GM12878 (cell line): Measurements from ENCODE around the gene PIK3R3. TPM values are rescaled to one million over a fixed set of nuclear protein-coding genes. Genes with fewer than 3 reads are reported as not detected.
A peak's percentile ranks its signal among the peaks of the same experiment; 100 is the strongest.

Source experiments
- ATAC-seq: fragments of 200-7000 bp; cut with Tn5 transposase; 3 replicates; pipeline ENCODE4 v1.9.1; 2020; ENCODE audit warnings: mild to moderate bottlenecking, moderate library complexity
- BruUV-seq: library from RNA; stranded (reverse); fragments of 400-500 nt; replicated peaks from 2 replicates; lab custom pipeline; 2021; lab: Mats Ljungman, UMichigan
- CTCF ChIA-PET: fragments of 300-600 bp; sonication (Branson Sonifier 250); formaldehyde crosslinking; extraction: SDS; loops from one replicate; lab custom pipeline; 2021; ENCODE audit warnings: inconsistent platforms; lab: Yijun Ruan, JAX
- POLR2A ChIA-PET: fragments of 350-600 bp; formaldehyde crosslinking; extraction: SDS; loops from one replicate; lab custom pipeline; 2021; ENCODE audit warnings: inconsistent platforms; lab: Charles Lee
- RAD21 ChIA-PET: fragments of 300-600 bp; sonication (Branson Sonifier 250); formaldehyde crosslinking; loops from one replicate; lab custom pipeline; 2023; ENCODE audit warnings: antibody characterized with exemption; ENCODE audit not compliant: unreplicated experiment; lab: Charles Lee
- SMC1A ChIA-PET: fragments of 300-600 bp; sonication (Branson Sonifier 250); formaldehyde crosslinking; loops from one replicate; lab custom pipeline; 2023; ENCODE audit not compliant: unreplicated experiment, uncharacterized antibody; lab: Charles Lee
- DNase-seq: peaks from one replicate; pipeline ENCODE4 v3.0.0-alpha.2; 2011; ENCODE audit warnings: low read depth, low spot score
- FAIRE-seq: peaks from 3 replicates; lab custom pipeline; 2011; peaks lifted over from hg19 to GRCh38; lab: Jason Lieb, UNC
- H2AFZ ChIP-seq: 2 replicates; pipeline ENCODE4 v1.6.0; 2011; ENCODE audit warnings: low read depth, low read length, control low read depth; ENCODE audit not compliant: control insufficient read depth
- H3K27ac ChIP-seq: 2 replicates; pipeline ENCODE4 v1.5.1; 2011; ENCODE audit warnings: control low read depth; ENCODE audit not compliant: control insufficient read depth, insufficient read depth
- H3K27me3 ChIP-seq, 2 experiments: replicated peaks in 1 of 2; 2 replicates each; pipeline versions ENCODE4 v1.6.0 to v1.6.1; 2011; ENCODE audit warnings: low read length in 1 of 2; ENCODE audit not compliant: control insufficient read depth in 2 of 2, insufficient read depth in 2 of 2
- H3K36me3 ChIP-seq, 2 experiments: 2 replicates each; pipeline ENCODE4 v1.5.1; 2011; ENCODE audit warnings: low read length in 1 of 2; ENCODE audit not compliant: control insufficient read depth in 2 of 2, insufficient read depth in 2 of 2
- H3K4me1 ChIP-seq: 2 replicates; pipeline ENCODE4 v1.6.1; 2011; ENCODE audit warnings: mild to moderate bottlenecking, low read length, moderate library complexity, mixed read lengths; ENCODE audit not compliant: control insufficient read depth, insufficient read depth
- H3K4me2 ChIP-seq: 2 replicates; pipeline ENCODE4 v1.6.0; 2011; ENCODE audit warnings: control low read depth; ENCODE audit not compliant: control insufficient read depth, insufficient read depth
- H3K4me3 ChIP-seq: fragments of 200-600 bp; sonication (generic); 2 replicates; pipeline ENCODE4 v1.5.1; 2016
- H3K79me2 ChIP-seq: 2 replicates; pipeline ENCODE4 v1.6.0; 2011; ENCODE audit warnings: low read length; ENCODE audit not compliant: control insufficient read depth, insufficient read depth
- H3K9ac ChIP-seq: 2 replicates; pipeline ENCODE4 v1.8.0; 2011; ENCODE audit warnings: low read length, control low read depth, mixed read lengths; ENCODE audit not compliant: control insufficient read depth, insufficient read depth
- H3K9me3 ChIP-seq: replicated peaks from 3 replicates; pipeline ENCODE4 v1.5.1; 2011; ENCODE audit warnings: mild to moderate bottlenecking, low read length; ENCODE audit not compliant: control insufficient read depth, insufficient read depth
- H4K20me1 ChIP-seq: 2 replicates; pipeline ENCODE4 v1.6.0; 2011; ENCODE audit not compliant: control insufficient read depth, insufficient read depth
- BRCA1 ChIP-seq: IDR thresholded peaks from 2 replicates; pipeline ENCODE4 v1.6.1; 2011; ENCODE audit warnings: low read depth, low read length, improper control_type of control experiment
- CHD1 ChIP-seq: IDR thresholded peaks from 2 replicates; pipeline ENCODE4 v1.6.1; 2012; ENCODE audit warnings: low read depth, low read length, improper control_type of control experiment
- CHD4 ChIP-seq: fragments of 200-600 bp; sonication (generic); IDR thresholded peaks from 2 replicates; pipeline ENCODE4 v1.6.1; 2016; ENCODE audit warnings: mild to moderate bottlenecking
- EED ChIP-seq: sonication (generic); IDR thresholded peaks from 2 replicates; pipeline ENCODE4 v1.6.1; 2016; ENCODE audit warnings: antibody characterized with exemption, low read depth
- KAT2A ChIP-seq: conservative IDR thresholded peaks from 2 replicates; pipeline ENCODE4 v1.6.1; 2011; ENCODE audit warnings: low read depth, low read length; ENCODE audit not compliant: control insufficient read depth
- MEF2A ChIP-seq: IDR thresholded peaks from 2 replicates; pipeline ENCODE4 v1.6.1; 2011; ENCODE audit warnings: low read depth, mild to moderate bottlenecking, low read length, moderate library complexity; ENCODE audit not compliant: insufficient read depth
- NR2F1 ChIP-seq: fragments of 450-650 bp; conservative IDR thresholded peaks from 2 replicates; pipeline ENCODE4 v1.6.1; 2017; ENCODE audit warnings: mild to moderate bottlenecking
- RUNX3 ChIP-seq: IDR thresholded peaks from 2 replicates; pipeline ENCODE4 v1.6.1; 2012; ENCODE audit warnings: low read length, inconsistent platforms
- SP1 ChIP-seq: IDR thresholded peaks from one replicate; pipeline ENCODE4 v1.6.1; 2011; ENCODE audit warnings: low read depth, low read length
- SPI1 ChIP-seq: IDR thresholded peaks from 2 replicates; pipeline ENCODE4 v1.6.1; 2011; ENCODE audit warnings: low read depth, mild to moderate bottlenecking, low read length, moderate library complexity, borderline replicate concordance; ENCODE audit not compliant: insufficient read depth
- STAT1 ChIP-seq: fragments of 450-650 bp; conservative IDR thresholded peaks from 2 replicates; pipeline ENCODE4 v1.6.1; 2014; ENCODE audit warnings: antibody characterized with exemption, mild to moderate bottlenecking
- SUPT20H ChIP-seq: IDR thresholded peaks from 2 replicates; pipeline ENCODE4 v1.6.1; 2011; ENCODE audit warnings: low read depth, mild to moderate bottlenecking, low read length, moderate library complexity, borderline replicate concordance; ENCODE audit not compliant: control insufficient read depth
- ZNF274 ChIP-seq: IDR thresholded peaks from one replicate; pipeline ENCODE4 v1.8.0; 2011; ENCODE audit not compliant: insufficient read length, insufficient read depth
- WGBS: methylation state at CpG from one replicate; pipeline ENCODE4 v1.1.6; 2016; ENCODE audit warnings: low lambda C conversion rate; ENCODE audit not compliant: insufficient replicate concordance, insufficient coverage; ENCODE audit errors: missing lambda C conversion rate; 5-methylcytosine and 5-hydroxymethylcytosine counted together
- in situ Hi-C: fragments of 300-500 bp; cut with MboI; formaldehyde crosslinking; loops from 9 replicates; pipeline ENCODE4 v1.14.3; 2018; ENCODE audit warnings: mixed read lengths
- intact Hi-C: fragments of 100-400 bp; cut with micrococcal nuclease; formaldehyde crosslinking; loops from one replicate; pipeline ENCODE4 v1.14.2; 2022; ENCODE audit not compliant: unreplicated experiment
- polyA plus RNA-seq, 11 experiments: library from polyadenylated mRNA; depleted of rRNA in 4 of 11; unstranded in 6 of 11; stranded (reverse) in 5 of 11; fragments of >200 nt; fragmentation: Nextera tagmentation in 4 of 11; fragmentation: Illumina TruSeq in 1 of 11; extraction: Ambion mirVana in 4 of 11; extraction: Trizol in 1 of 11; gene quantifications; 1 replicate in 1 of 11; 2 replicates in 10 of 11; pipeline versions ENCODE4 v1.2.1 to v1.2.3, GENCODE V29; 2011 to 2016; ENCODE audit warnings: inconsistent platforms in 2 of 11, missing spikeins in 2 of 11, low read depth in 1 of 11
- total RNA-seq, 4 experiments: library from RNA; depleted of rRNA in 3 of 4; stranded (reverse); fragments of >200 nt in 3 of 4; fragmentation: Illumina TruSeq in 1 of 4; extraction: Trizol in 1 of 4; gene quantifications; 2 replicates each; pipeline versions ENCODE4 v1.2.1 to v1.2.3, GENCODE V29; 2013 to 2021
- TF ChIP-seq, protein P1 (sequence below): fragments of 450-650 bp; formaldehyde crosslinking; IDR thresholded peaks from 2 replicates; pipeline ENCODE4 v1.4.0; 2022; ENCODE audit warnings: mild to moderate bottlenecking, moderate library complexity

PIK3R3 gene
- total and polyA plus RNA-seq, 10 of the 15 experiments (the other 5 are each of a cell fraction or from before 2014, with no cell fraction given), result 4.8 to 27.0 (median 19.8) TPM

DNA sequence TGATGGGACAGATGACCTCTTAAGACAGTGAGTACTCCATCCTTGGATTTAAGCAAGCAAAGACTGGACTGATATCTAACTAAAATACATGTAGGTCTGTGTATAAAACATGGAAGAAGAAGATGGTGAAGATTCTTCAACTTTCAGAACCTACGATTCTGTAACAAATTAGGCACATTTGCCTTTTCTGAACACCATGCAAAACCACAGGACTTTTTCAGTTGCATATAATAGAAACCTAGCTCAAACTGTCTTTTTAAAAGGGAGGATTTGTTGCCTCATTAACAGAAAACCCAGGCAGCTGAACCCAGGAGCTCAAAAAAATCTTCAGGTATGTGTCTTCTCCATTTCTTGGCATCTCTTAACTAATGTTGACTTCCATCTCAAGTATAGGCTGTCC, 27.8 kb upstream of the PIK3R3 start:
- no peak for DNase-seq
- no peaks in the 10 kb centered on the region for H3K27me3 ChIP-seq
- peak overlapping the region; percentile 6; the same call in 1 of the 2 replicates for H3K4me2 ChIP-seq
- ChIA-PET SMC1A (interaction anchor here (0.6 to 4.2 kb wide), 17 partner anchors 10 to 117 kb away, joined by 3 to 20 read pairs (median 5); partner anchors contain the start of genes PIK3R3 and TSPAN1), CTCF (interaction anchor here (1.2 to 1.9 kb wide), 5 partner anchors 11 to 120 kb away, joined by 3 to 7 read pairs (median 5); no protein-coding TSS in a partner anchor), RAD21 (interaction anchor here (1.0 to 2.5 kb wide), 4 partner anchors 10 to 97 kb away, joined by 3 to 13 read pairs (median 4); no protein-coding TSS in a partner anchor), POLR2A (interaction anchor here (0.7 to 1.5 kb wide), 4 partner anchors 13 to 26 kb away, joined by 3 read pairs; no protein-coding TSS in a partner anchor)
- H3K4me3 ChIP-seq, result no peak overlapping the region
- H3K79me2 ChIP-seq, result no peaks in the 10 kb centered on the region
- no peaks in the 10 kb centered on the region for H4K20me1 ChIP-seq
- BruUV-seq, result no TSS peak
- peak; percentile 59 for ATAC-seq
- H3K9me3 ChIP-seq, result no peaks in the 10 kb centered on the region
- H3K4me1 ChIP-seq, result peaks cover 10% of the 10 kb centered on the region
- no peak overlapping the region for H3K9ac ChIP-seq
- no peak for FAIRE-seq
- no peaks in the 10 kb centered on the region for H3K36me3 ChIP-seq
- in situ Hi-C loops, result no loop called here
- TF ChIP-seq RUNX3 (peak; percentile 55), ZNF274 (no peak), BRCA1 (no peak), CHD1 (no peak), KAT2A (no peak), SP1 (no peak)
- H2AFZ ChIP-seq, result no peak overlapping the region
- intact Hi-C loops, result no loop called here
- WGBS, result 0% methylated on average over 1 of the region's 1 CpG
- H3K27ac ChIP-seq, result no peak overlapping the region

DNA sequence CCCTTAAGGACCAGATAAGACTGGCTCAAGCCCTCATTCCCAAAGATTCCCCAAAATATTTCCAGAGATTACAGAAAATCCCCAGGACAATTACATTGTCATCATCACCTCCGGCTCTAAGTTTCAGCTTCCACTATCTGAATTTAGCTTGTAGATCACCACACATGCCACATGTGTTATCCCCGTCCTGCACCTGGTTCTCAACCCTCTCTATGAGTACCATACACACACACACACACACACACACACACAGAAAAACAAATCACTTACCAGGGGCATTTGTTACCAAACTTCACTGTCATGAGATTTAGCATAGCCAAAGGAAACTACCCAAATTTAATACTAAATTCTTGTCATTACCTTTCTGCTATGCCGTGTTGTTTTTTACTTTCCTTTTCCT, 27.1 kb upstream of the PIK3R3 start:
- 19% methylated on average over 3 of the region's 3 CpGs for WGBS
- H2AFZ ChIP-seq, result peak overlapping the region; percentile 52; the same call in 1 of the 2 replicates
- ChIA-PET CTCF (interaction anchor here (1.0 to 1.9 kb wide), 7 partner anchors 12 to 120 kb away, joined by 3 to 7 read pairs (median 4); partner anchors contain the start of gene P3R3URF), SMC1A (interaction anchor here (0.8 to 4.2 kb wide), 13 partner anchors 10 to 335 kb away, joined by 3 to 20 read pairs (median 5); partner anchors contain the start of genes PIK3R3 and TSPAN1), RAD21 (interaction anchor here (1.4 to 2.5 kb wide), 4 partner anchors 24 to 96 kb away, joined by 4 to 13 read pairs (median 5); no protein-coding TSS in a partner anchor), POLR2A (interaction anchor here (1.0 to 1.5 kb wide), 2 partner anchors 17 to 22 kb away, joined by 3 read pairs; no protein-coding TSS in a partner anchor)
- in situ Hi-C loops, result no loop called here
- H3K27ac ChIP-seq, result no peak overlapping the region
- BruUV-seq, result no TSS peak
- no peaks in the 10 kb centered on the region; the same call in 2 of the 3 replicates for H3K9me3 ChIP-seq
- intact Hi-C loops, result no loop called here
- H4K20me1 ChIP-seq, result no peaks in the 10 kb centered on the region
- peak overlapping the region; percentile 34; the same call in 1 of the 2 replicates for H3K4me2 ChIP-seq
- H3K4me3 ChIP-seq, result peak overlapping the region; percentile 3; the same call in 1 of the 2 replicates
- H3K36me3 ChIP-seq, result no peaks in the 10 kb centered on the region
- FAIRE-seq (peak; percentile 18), DNase-seq (no peak), ATAC-seq (peak; percentile 79)
- H3K4me1 ChIP-seq, result peaks cover 10% of the 10 kb centered on the region
- H3K27me3 ChIP-seq, result no peaks in the 10 kb centered on the region
- H3K79me2 ChIP-seq, result no peaks in the 10 kb centered on the region
- H3K9ac ChIP-seq, result no peak overlapping the region
- no peak for TF ChIP-seq STAT1
- no peak for TF ChIP-seq SPI1
- no peak for TF ChIP-seq CHD4
- no peak for TF ChIP-seq NR2F1
- TF ChIP-seq, protein P1, sequence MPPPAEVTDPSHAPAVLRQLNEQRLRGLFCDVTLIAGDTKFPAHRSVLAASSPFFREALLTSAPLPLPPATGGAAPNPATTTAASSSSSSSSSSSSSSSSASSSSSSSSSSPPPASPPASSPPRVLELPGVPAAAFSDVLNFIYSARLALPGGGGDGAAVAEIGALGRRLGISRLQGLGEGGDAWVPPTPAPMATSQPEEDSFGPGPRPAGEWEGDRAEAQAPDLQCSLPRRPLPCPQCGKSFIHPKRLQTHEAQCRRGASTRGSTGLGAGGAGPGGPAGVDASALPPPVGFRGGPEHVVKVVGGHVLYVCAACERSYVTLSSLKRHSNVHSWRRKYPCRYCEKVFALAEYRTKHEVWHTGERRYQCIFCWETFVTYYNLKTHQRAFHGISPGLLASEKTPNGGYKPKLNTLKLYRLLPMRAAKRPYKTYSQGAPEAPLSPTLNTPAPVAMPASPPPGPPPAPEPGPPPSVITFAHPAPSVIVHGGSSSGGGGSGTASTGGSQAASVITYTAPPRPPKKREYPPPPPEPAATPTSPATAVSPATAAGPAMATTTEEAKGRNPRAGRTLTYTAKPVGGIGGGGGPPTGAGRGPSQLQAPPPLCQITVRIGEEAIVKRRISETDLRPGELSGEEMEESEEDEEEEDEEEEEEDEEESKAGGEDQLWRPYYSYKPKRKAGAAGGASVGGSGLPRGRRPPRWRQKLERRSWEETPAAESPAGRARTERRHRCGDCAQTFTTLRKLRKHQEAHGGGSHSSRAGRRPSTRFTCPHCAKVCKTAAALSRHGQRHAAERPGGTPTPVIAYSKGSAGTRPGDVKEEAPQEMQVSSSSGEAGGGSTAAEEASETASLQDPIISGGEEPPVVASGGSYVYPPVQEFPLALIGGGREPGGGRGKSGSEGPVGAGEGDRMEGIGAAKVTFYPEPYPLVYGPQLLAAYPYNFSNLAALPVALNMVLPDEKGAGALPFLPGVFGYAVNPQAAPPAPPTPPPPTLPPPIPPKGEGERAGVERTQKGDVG (CRISPR knock-in tag), result no peak
- TF ChIP-seq MEF2A, result no peak
- TF ChIP-seq EED, result 0 out of 2 replicates have a peak, but pooled peaks have one; percentile 16
- no peak for TF ChIP-seq SUPT20H
